HL-60 (cell line): Measurements from ENCODE around the gene MRI1.

Source experiments
- DNase-seq, 2 experiments: peaks; one replicate each; pipeline ENCODE4 v3.0.0-alpha.2; 2010 to 2020; ENCODE audit warnings: low read depth in 1 of 2, low spot score in 1 of 2
- H3K27ac ChIP-seq: fragments of 250-450 bp; sonication (Bioruptor Pico); replicated peaks from 2 replicates; pipeline ENCODE4 v1.5.1; 2020; ENCODE audit warnings: mild to moderate bottlenecking, moderate library complexity
- H3K27me3 ChIP-seq: fragments of 250-450 bp; sonication (Bioruptor Pico); 2 replicates; pipeline ENCODE4 v1.5.1; 2021; ENCODE audit warnings: mild to moderate bottlenecking, moderate library complexity; ENCODE audit not compliant: insufficient read depth, poor library complexity, severe bottlenecking
- H3K4me3 ChIP-seq: replicated peaks from 2 replicates; pipeline ENCODE4 v1.5.1; 2011; ENCODE audit warnings: mild to moderate bottlenecking, control low read depth, low read length; ENCODE audit not compliant: insufficient read depth
- GABPA ChIP-seq: IDR thresholded peaks from 2 replicates; pipeline ENCODE4 v1.6.1; 2012; ENCODE audit warnings: low read depth
- POLR2AphosphoS5 ChIP-seq: IDR thresholded peaks from 2 replicates; pipeline ENCODE4 v1.6.1; 2012; ENCODE audit warnings: low read depth
- REST ChIP-seq: IDR thresholded peaks from 2 replicates; pipeline ENCODE4 v1.6.1; 2012; ENCODE audit warnings: low read depth; ENCODE audit not compliant: insufficient replicate concordance
- SPI1 ChIP-seq: IDR thresholded peaks from 2 replicates; pipeline ENCODE4 v1.6.1; 2012; ENCODE audit warnings: low read depth, mild to moderate bottlenecking, borderline replicate concordance
- TF ChIP-seq, protein P1 (sequence below): IDR thresholded peaks from one replicate; pipeline ENCODE4 v1.5.1; 2011; ENCODE audit warnings: low read length, control low read depth, inconsistent platforms; ENCODE audit not compliant: insufficient read depth

The MRI1 gene

GRCh38 chr19:13794398-13794756, 30.1 kb downstream of the MRI1 start:
- TF ChIP-seq, protein P1, sequence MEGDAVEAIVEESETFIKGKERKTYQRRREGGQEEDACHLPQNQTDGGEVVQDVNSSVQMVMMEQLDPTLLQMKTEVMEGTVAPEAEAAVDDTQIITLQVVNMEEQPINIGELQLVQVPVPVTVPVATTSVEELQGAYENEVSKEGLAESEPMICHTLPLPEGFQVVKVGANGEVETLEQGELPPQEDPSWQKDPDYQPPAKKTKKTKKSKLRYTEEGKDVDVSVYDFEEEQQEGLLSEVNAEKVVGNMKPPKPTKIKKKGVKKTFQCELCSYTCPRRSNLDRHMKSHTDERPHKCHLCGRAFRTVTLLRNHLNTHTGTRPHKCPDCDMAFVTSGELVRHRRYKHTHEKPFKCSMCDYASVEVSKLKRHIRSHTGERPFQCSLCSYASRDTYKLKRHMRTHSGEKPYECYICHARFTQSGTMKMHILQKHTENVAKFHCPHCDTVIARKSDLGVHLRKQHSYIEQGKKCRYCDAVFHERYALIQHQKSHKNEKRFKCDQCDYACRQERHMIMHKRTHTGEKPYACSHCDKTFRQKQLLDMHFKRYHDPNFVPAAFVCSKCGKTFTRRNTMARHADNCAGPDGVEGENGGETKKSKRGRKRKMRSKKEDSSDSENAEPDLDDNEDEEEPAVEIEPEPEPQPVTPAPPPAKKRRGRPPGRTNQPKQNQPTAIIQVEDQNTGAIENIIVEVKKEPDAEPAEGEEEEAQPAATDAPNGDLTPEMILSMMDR, result no peak
- TF ChIP-seq POLR2AphosphoS5, result no peak; the same call in 1 of the 2 replicates
- peak overlapping the region; percentile 74 for H3K27ac ChIP-seq
- DNase-seq, result no peak
- H3K4me3 ChIP-seq, result peak overlapping the region; percentile 72
- H3K27me3 ChIP-seq, result no peaks in the 10 kb centered on the region

- DNase-seq, result peak; percentile 98 to 99
These were observed 30.7 kb downstream of the MRI1 start, which contains the start of gene ZSWIM4 for GRCh38 chr19:13794757-13795589. ZSWIM4 (plus strand) TSS chr19:13795443; CDS start chr19:13795649, 206 bp downstream.

DNA sequence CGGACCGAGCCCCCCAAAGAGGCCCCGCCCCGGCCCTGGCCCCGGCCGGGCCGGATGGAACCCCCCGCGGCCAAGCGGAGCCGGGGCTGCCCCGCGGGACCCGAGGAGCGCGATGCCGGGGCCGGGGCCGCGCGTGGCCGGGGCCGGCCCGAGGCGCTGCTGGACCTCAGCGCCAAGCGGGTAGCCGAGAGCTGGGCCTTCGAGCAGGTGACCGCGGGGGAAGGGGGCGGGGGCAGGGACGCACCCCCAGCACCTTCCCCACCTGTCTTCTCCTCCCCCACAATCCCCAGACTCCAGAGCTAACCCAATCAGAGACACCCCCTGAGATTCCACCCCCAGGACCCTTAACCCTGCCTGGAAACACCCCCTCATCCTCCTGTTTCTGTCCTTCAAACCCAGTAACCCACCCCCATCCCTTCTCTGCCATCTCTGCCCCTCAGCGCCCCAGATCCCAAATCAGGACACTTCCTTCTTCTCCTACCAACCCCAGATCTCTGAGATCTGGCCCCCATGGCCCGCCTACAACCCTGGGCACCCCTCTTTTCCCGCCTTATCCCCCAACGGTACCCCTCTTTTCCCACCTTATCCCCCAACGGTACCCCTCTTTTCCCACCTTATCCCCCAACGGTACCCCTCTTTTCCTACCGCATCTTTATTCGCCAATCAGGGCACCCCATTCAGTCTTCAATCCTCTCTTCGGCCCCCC, 31.4 kb downstream of the MRI1 start:
- Histone ChIP-seq H3K27me3 (no peaks in the 10 kb centered on the region), H3K4me3 (peak overlapping the region; percentile 72), H3K27ac (peak overlapping the region; percentile 45)
- peak; percentile 12; the same call in 1 of the 2 replicates for TF ChIP-seq SPI1
- TF ChIP-seq, protein P1, result no peak
- no peak for DNase-seq

More at GRCh38 chr19:13794757-13795589, 30.7 kb downstream of the MRI1 start, which contains the start of gene ZSWIM4:
- Histone ChIP-seq H3K27me3 (no peaks in the 10 kb centered on the region), H3K4me3 (peak within 1 kb of the TSS; percentile 72), H3K27ac (peak within 1 kb of the TSS; percentile 74)
- TF ChIP-seq SPI1, result no peak
- 0 out of 2 replicates have a peak, but pooled peaks have one; percentile 35 for TF ChIP-seq POLR2AphosphoS5
- TF ChIP-seq, protein P1, result no peak

DNA sequence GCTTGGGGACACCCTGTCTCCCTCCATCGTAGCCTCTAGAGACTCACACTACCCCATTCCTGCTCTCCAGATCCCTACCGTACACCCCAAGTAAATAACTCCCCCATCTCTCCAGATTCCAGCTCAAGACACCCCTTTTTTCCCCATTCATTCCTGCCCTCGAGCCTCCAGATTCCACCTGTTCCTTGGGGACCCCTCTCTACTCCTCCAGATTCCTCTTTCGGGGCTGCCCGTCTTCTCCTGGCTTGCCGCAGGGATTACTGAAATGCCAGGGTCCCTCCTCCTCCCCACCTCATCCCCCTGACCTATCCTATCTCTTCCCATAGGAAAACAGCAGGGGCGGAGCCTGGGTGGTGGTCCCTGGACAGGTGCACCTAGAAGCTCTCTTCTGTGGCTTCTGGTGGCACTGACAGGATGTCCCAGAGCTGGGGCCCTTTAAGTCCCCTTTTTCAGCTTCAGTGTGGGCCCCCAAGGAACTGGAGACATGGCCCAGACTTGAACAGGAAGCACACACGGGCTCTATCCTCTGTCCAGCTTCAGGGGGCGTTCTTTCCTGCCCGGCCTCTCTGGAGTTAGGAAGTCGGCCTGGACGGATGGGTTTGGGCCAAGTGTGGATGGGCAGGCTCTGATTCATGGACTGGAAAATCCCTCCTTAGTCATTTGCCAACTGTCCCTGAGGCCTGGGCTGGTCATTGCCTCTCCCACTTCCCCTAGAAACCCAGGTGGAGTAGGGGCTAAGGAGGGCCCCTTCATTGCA, 32.2 kb downstream of the MRI1 start:
- Histone ChIP-seq H3K27me3 (no peaks in the 10 kb centered on the region), H3K4me3 (peak overlapping the region; percentile 72), H3K27ac (no peak overlapping the region)
- TF ChIP-seq REST (no peak), POLR2AphosphoS5 (no peak), GABPA (no peak), SPI1 (no peak)
- TF ChIP-seq, protein P1, result no peak
- DNase-seq, result no peak
